IMR-90 (cell line): ENCODE measurements around the gene ZNF584. TPM values are rescaled to one million over a fixed set of nuclear protein-coding genes. Genes with fewer than 3 reads are reported as not detected.

Source experiments
- ATAC-seq: fragments of 200-7000 bp; cut with Tn5 transposase; 2 replicates; pipeline ENCODE4 v1.9.1; 2020; ENCODE audit warnings: low read depth, mild to moderate bottlenecking, moderate library complexity
- BruUV-seq: library from RNA; stranded (reverse); fragments of 400-500 nt; replicated peaks from 2 replicates; lab custom pipeline; 2021; lab: Mats Ljungman, UMichigan
- CTCF ChIA-PET: fragments of 300-600 bp; formaldehyde crosslinking; extraction: SDS; loops from one replicate; lab custom pipeline; 2021; ENCODE audit warnings: antibody characterized with exemption; lab: Yijun Ruan, JAX
- POLR2A ChIA-PET: fragments of 300-600 bp; sonication (Branson Sonifier 250); formaldehyde crosslinking; loops from one replicate; lab custom pipeline; 2022; ENCODE audit warnings: antibody characterized with exemption; ENCODE audit not compliant: unreplicated experiment; lab: Charles Lee
- DNase-seq: peaks from one replicate; pipeline ENCODE4 v3.0.0; 2013
- H2AFZ ChIP-seq: replicated peaks from 2 replicates; pipeline ENCODE3; 2013; ENCODE audit warnings: low read length, mild to moderate bottlenecking; ENCODE audit not compliant: poor library complexity
- H2AK5ac ChIP-seq: 2 replicates; pipeline ENCODE4 v1.6.1; 2013; ENCODE audit warnings: low read depth, low read length, inconsistent platforms
- H2AK9ac ChIP-seq: replicated peaks from 2 replicates; pipeline ENCODE3; 2013; ENCODE audit warnings: mild to moderate bottlenecking, low read depth, low read length, moderate library complexity; ENCODE audit not compliant: poor library complexity
- H2BK120ac ChIP-seq: 2 replicates; pipeline ENCODE4 v1.6.1; 2013; ENCODE audit warnings: low read depth, low read length, inconsistent platforms
- H2BK15ac ChIP-seq: 3 replicates; pipeline ENCODE4 v1.6.1; 2013; ENCODE audit warnings: low read depth, low read length, inconsistent platforms
- H2BK20ac ChIP-seq: 2 replicates; pipeline ENCODE4 v1.6.1; 2013; ENCODE audit warnings: low read depth, mild to moderate bottlenecking, inconsistent platforms, low read length, moderate library complexity
- H2BK5ac ChIP-seq: 2 replicates; pipeline ENCODE4 v1.6.1; 2013; ENCODE audit warnings: mild to moderate bottlenecking, low read depth, low read length, inconsistent platforms; ENCODE audit not compliant: poor library complexity, severe bottlenecking
- H3K14ac ChIP-seq: replicated peaks from 2 replicates; pipeline ENCODE4 v1.6.1; 2013; ENCODE audit warnings: low read depth, low read length, inconsistent platforms
- H3K18ac ChIP-seq: 2 replicates; pipeline ENCODE4 v1.6.1; 2013; ENCODE audit warnings: low read depth, low read length, control low read depth
- H3K23ac ChIP-seq: 2 replicates; pipeline ENCODE4 v1.6.1; 2013; ENCODE audit warnings: low read depth, low read length, inconsistent platforms
- H3K27ac ChIP-seq: 2 replicates; pipeline ENCODE4 v1.5.1; 2013; ENCODE audit warnings: mild to moderate bottlenecking, control low read depth, low read length; ENCODE audit not compliant: insufficient read depth
- H3K27me3 ChIP-seq: 2 replicates; pipeline ENCODE4 v1.6.1; 2013; ENCODE audit warnings: low read length; ENCODE audit not compliant: control insufficient read depth, insufficient read depth
- H3K36me3 ChIP-seq: 2 replicates; pipeline ENCODE4 v1.6.1; 2013; ENCODE audit warnings: low read length, mixed read lengths; ENCODE audit not compliant: control insufficient read depth, insufficient read depth
- H3K4ac ChIP-seq: 2 replicates; pipeline ENCODE4 v1.6.1; 2013; ENCODE audit warnings: low read depth, low read length, inconsistent platforms
- H3K4me1 ChIP-seq: 2 replicates; pipeline ENCODE4 v1.6.1; 2013; ENCODE audit warnings: low read length, mixed read lengths; ENCODE audit not compliant: control insufficient read depth, insufficient read depth
- H3K4me2 ChIP-seq: 2 replicates; pipeline ENCODE4 v1.6.1; 2013; ENCODE audit warnings: low read depth, mild to moderate bottlenecking, control low read depth, low read length, moderate library complexity
- H3K4me3 ChIP-seq: 2 replicates; pipeline ENCODE4 v1.5.1; 2013; ENCODE audit warnings: low read depth, mild to moderate bottlenecking, control low read depth, low read length, moderate library complexity; ENCODE audit not compliant: insufficient read depth
- H3K56ac ChIP-seq: 2 replicates; pipeline ENCODE4 v1.6.1; 2013; ENCODE audit warnings: low read length, inconsistent platforms; ENCODE audit not compliant: insufficient read depth; ENCODE audit errors: extremely low read depth
- H3K79me1 ChIP-seq, 2 experiments: 2 replicates each; pipeline ENCODE4 v1.6.1; 2013; ENCODE audit warnings: low read length in 2 of 2, inconsistent platforms in 1 of 2, low read depth in 1 of 2
- H3K9ac ChIP-seq: 2 replicates; pipeline ENCODE4 v1.6.1; 2013; ENCODE audit warnings: low read depth, low read length, control low read depth
- H3K9me1 ChIP-seq: 2 replicates; pipeline ENCODE4 v1.6.1; 2013; ENCODE audit warnings: low read length, inconsistent platforms; ENCODE audit not compliant: insufficient read depth
- H3K9me3 ChIP-seq: 2 replicates; pipeline ENCODE4 v1.6.1; 2013; ENCODE audit warnings: low read length; ENCODE audit not compliant: control insufficient read depth, insufficient read depth
- H4K20me1 ChIP-seq: 2 replicates; pipeline ENCODE4 v1.6.1; 2013; ENCODE audit warnings: low read length, inconsistent platforms; ENCODE audit not compliant: insufficient read depth
- H4K5ac ChIP-seq: 2 replicates; pipeline ENCODE4 v1.6.1; 2013; ENCODE audit warnings: mild to moderate bottlenecking, low read depth, low read length, control low read depth
- H4K8ac ChIP-seq, 2 experiments: 2 replicates each; pipeline ENCODE4 v1.6.1; 2013; ENCODE audit warnings: low read depth in 2 of 2, low read length in 2 of 2, control low read depth in 1 of 2, inconsistent platforms in 1 of 2
- H4K91ac ChIP-seq: 2 replicates; pipeline ENCODE4 v1.6.1; 2013; ENCODE audit warnings: low read depth, low read length, inconsistent platforms; ENCODE audit not compliant: insufficient read depth
- BHLHE40 ChIP-seq: fragments of 150-350 bp; IDR thresholded peaks from 2 replicates; pipeline ENCODE4 v1.6.1; 2016; ENCODE audit warnings: mild to moderate bottlenecking, low read depth, low read length
- CEBPB ChIP-seq: IDR thresholded peaks from 2 replicates; pipeline ENCODE4 v1.6.1; 2012; ENCODE audit warnings: low read depth, low read length, improper control_type of control experiment
- CHD1 ChIP-seq: IDR thresholded peaks from 2 replicates; pipeline ENCODE4 v1.6.1; 2012; ENCODE audit warnings: low read depth, low read length, improper control_type of control experiment
- CTCF ChIP-seq: conservative IDR thresholded peaks from 2 replicates; pipeline ENCODE4 v1.5.1; 2012; ENCODE audit warnings: mild to moderate bottlenecking, low read depth, low read length, improper control_type of control experiment
- FOS ChIP-seq: fragments of 150-350 bp; IDR thresholded peaks from 2 replicates; pipeline ENCODE4 v1.6.1; 2016; ENCODE audit warnings: low read depth, low read length
- MAFK ChIP-seq: IDR thresholded peaks from 2 replicates; pipeline ENCODE4 v1.6.1; 2012; ENCODE audit warnings: low read depth, low read length, improper control_type of control experiment
- MAZ ChIP-seq: IDR thresholded peaks from 2 replicates; pipeline ENCODE4 v1.6.1; 2012; ENCODE audit warnings: low read depth, mild to moderate bottlenecking, low read length, improper control_type of control experiment, moderate library complexity, borderline replicate concordance
- MXI1 ChIP-seq: IDR thresholded peaks from 2 replicates; pipeline ENCODE4 v1.6.1; 2012; ENCODE audit warnings: low read depth, mild to moderate bottlenecking, low read length, moderate library complexity, borderline replicate concordance
- NFE2L2 ChIP-seq: fragments of 150-350 bp; IDR thresholded peaks from 2 replicates; pipeline ENCODE4 v1.6.1; 2016; ENCODE audit warnings: low read depth, mild to moderate bottlenecking, low read length
- RAD21 ChIP-seq: IDR thresholded peaks from 2 replicates; pipeline ENCODE4 v1.6.1; 2012; ENCODE audit warnings: low read length, improper control_type of control experiment
- RCOR1 ChIP-seq: IDR thresholded peaks from 2 replicates; pipeline ENCODE4 v1.6.1; 2012; ENCODE audit warnings: mild to moderate bottlenecking, low read length, improper control_type of control experiment; ENCODE audit not compliant: insufficient replicate concordance
- RFX5 ChIP-seq: IDR thresholded peaks from 2 replicates; pipeline ENCODE4 v1.8.0; 2012; ENCODE audit warnings: low read depth, mild to moderate bottlenecking, low read length, moderate library complexity
- SMC3 ChIP-seq: fragments of 150-350 bp; IDR thresholded peaks from 2 replicates; pipeline ENCODE4 v1.6.1; 2016; ENCODE audit warnings: low read depth, mild to moderate bottlenecking, antibody characterized with exemption, low read length, moderate library complexity
- USF2 ChIP-seq: fragments of 150-350 bp; IDR thresholded peaks from 2 replicates; pipeline ENCODE4 v1.6.1; 2017; ENCODE audit warnings: mild to moderate bottlenecking, antibody characterized with exemption, low read length, low read depth
- WGBS, 2 experiments: methylation state at CpG; one replicate each; pipeline versions ENCODE4 v1.1.5 to v1.1.7; 2013; ENCODE audit warnings: missing lambda C conversion rate in 2 of 2; ENCODE audit not compliant: insufficient read length in 1 of 2; ENCODE audit errors: extremely low coverage in 2 of 2; 5-methylcytosine and 5-hydroxymethylcytosine counted together
- dilution Hi-C: fragments of 300-500 bp; cut with HindIII; formaldehyde crosslinking; loops from one replicate; pipeline ENCODE4 v1.14.3; 2018; ENCODE audit warnings: low sequenced_read_pairs; ENCODE audit not compliant: unreplicated experiment
- in situ Hi-C: fragments of 300-500 bp; cut with MboI; formaldehyde crosslinking; loops from 3 replicates; pipeline ENCODE4 v1.14.3; 2019; ENCODE audit warnings: low sequenced_read_pairs, inconsistent platforms, mixed read lengths
- intact Hi-C: fragments of 100-400 bp; cut with micrococcal nuclease; formaldehyde crosslinking; loops from 2 replicates; pipeline ENCODE4 v1.10.0; 2022
- polyA plus RNA-seq, 3 experiments: library from polyadenylated mRNA; depleted of rRNA; stranded (reverse); fragments of >200 nt; gene quantifications; 2 replicates each; pipeline ENCODE4 v1.2.3, GENCODE V29; 2012; ENCODE audit warnings: low replicate concordance in 1 of 3
- total RNA-seq: library from RNA; depleted of rRNA; stranded (reverse); fragments of >200 nt; gene quantifications from 2 replicates; pipeline ENCODE4 v1.2.3, GENCODE V29; 2012

The ZNF584 gene
- total and polyA plus RNA-seq, 2 of the 4 experiments (the other 2 are of a cell fraction), result 11.6 to 15.4 TPM

GRCh38 chr19:58439576-58440554, 31.4 kb downstream of the ZNF584 start, which contains the start of gene ZNF132:
Gene ZNF132, minus strand, starts transcription at chr19:58440153. Its CDS starts 332 bp downstream, at chr19:58439821.
- Histone ChIP-seq H4K20me1 (no peaks in the 10 kb centered on the region), H2BK5ac (peak within 1 kb of the TSS; percentile 45), H2AK5ac (peak within 1 kb of the TSS; percentile 74), H3K18ac (peak within 1 kb of the TSS; percentile 7; the same call in 1 of the 2 replicates), H3K4me1 (peaks cover 3% of the 10 kb centered on the region; the same call in 1 of the 2 replicates), H3K9me3 (peaks cover 30% of the 10 kb centered on the region), H4K91ac (peak within 1 kb of the TSS; percentile 72), H2BK20ac (no peak within 1 kb of the TSS), H3K79me1 (peaks cover 17 to 36% of the 10 kb centered on the region in 2 experiments), H3K27me3 (no peaks in the 10 kb centered on the region), H3K36me3 (peaks cover 17% of the 10 kb centered on the region), H3K9ac (peak within 1 kb of the TSS; percentile 57), H3K4me3 (peak within 1 kb of the TSS; percentile 65), H3K4ac (peak within 1 kb of the TSS; percentile 85), H3K14ac (peak within 1 kb of the TSS; percentile 84), H2BK120ac (no peak within 1 kb of the TSS), H4K8ac (peak within 1 kb of the TSS; percentile 47 to 95), H2BK15ac (no peak within 1 kb of the TSS), H3K9me1 (no peaks in the 10 kb centered on the region), H4K5ac (peak within 1 kb of the TSS; percentile 84), H3K23ac (peak within 1 kb of the TSS; percentile 55; the same call in 1 of the 2 replicates), H2AFZ (peak within 1 kb of the TSS; percentile 95), H3K4me2 (peak within 1 kb of the TSS; percentile 73), H2AK9ac (peak within 1 kb of the TSS; percentile 96), H3K56ac (no peak within 1 kb of the TSS), H3K27ac (peak within 1 kb of the TSS; percentile 61)
- in situ Hi-C loops (no loop called here), dilution Hi-C loops (no loop called here), intact Hi-C loops (loop anchor here (2.0 kb wide), 1 partner anchor 31 kb away; the partner anchor contains the start of gene ZNF584)
- ChIA-PET CTCF (no interaction called here), POLR2A (no interaction called here)
- ATAC-seq (peak; percentile 98), DNase-seq (peak; percentile 100)
- no TSS peak for BruUV-seq
- 3% methylated on average over 35 of the region's 59 CpGs; no CpG with 5 or more reads in 1 of the 2 experiments for WGBS, 2 experiments
- peak; percentile 86 for TF ChIP-seq CEBPB
- no peak; the same call in 1 of the 2 replicates for TF ChIP-seq MAZ
- TF ChIP-seq USF2, result peak; percentile 3; the same call in 1 of the 2 replicates
- no peak for TF ChIP-seq RAD21
- TF ChIP-seq SMC3, result no peak
- TF ChIP-seq FOS, result no peak
- TF ChIP-seq CHD1, result no peak
- no peak for TF ChIP-seq RCOR1
- no peak for TF ChIP-seq CTCF
- no peak for TF ChIP-seq MAFK
- no peak for TF ChIP-seq NFE2L2
- TF ChIP-seq BHLHE40, result peak; percentile 62
- 0 out of 2 replicates have a peak, but pooled peaks have one; percentile 6 for TF ChIP-seq RFX5
- TF ChIP-seq MXI1, result peak; percentile 58
